ENCODE results near the gene MCRIP2.
A peak's percentile ranks its signal among the peaks of the same experiment; 100 is the strongest.

The MCRIP2 gene

DNA sequence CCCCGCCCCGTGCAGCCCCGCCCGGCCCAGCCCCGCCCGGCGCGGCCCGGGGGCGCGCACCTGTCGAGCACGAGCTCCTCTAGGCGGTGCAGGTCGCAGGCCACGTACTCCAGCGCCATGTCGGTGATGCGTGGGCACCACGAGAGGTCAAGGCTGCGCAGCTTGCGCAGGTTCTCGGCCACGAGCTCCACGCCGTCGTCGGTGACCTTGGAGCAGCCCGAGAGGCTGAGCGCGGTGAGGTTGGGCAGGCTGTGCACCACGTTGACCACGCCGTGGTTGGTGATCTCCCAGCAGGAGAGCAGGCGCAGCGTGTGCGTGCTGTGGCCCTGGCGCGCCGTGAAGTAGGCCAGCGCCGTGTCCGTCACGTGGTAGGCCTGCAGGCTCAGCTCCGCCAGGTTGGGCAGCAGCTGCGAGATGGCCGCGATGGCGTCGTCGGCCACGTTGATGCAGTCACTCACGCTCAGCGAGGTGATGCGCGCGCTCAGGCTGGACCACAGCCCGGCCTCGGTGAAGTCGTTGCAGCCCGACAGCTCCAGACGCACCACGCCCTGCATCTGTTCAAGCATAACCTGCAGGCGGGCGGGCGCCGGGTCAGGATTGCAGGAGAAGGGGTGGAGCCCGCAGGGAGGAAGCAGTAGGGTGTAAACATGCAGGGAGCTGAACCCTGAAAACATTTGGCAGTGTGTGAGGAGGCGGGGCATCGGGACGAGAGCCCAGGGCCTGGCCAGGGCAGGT, 53.9 kb downstream of the MCRIP2 start:
- Histone ChIP-seq H3K9ac (ENCODE audit: low read length) (peak overlapping the region; percentile 67; the same call in 1 of the 2 replicates), H3K4me3 (ENCODE audit: low read depth, low read length, poor library complexity, severe bottlenecking) (peak overlapping the region; percentile 70), H3K4me1 (ENCODE audit: insufficient read depth, low read length, severe bottlenecking) (peaks cover 23% of the 10 kb centered on the region), H3F3A (ENCODE audit: insufficient read depth, low read length) (no peaks in the 10 kb centered on the region), H3K36me3 (ENCODE audit: insufficient read depth, low read length) (no peaks in the 10 kb centered on the region), H3K9me3 (ENCODE audit: low read length) (no peaks in the 10 kb centered on the region), H3K4me2 (ENCODE audit: low read length) (peak overlapping the region; percentile 86), H2AFZ (ENCODE audit: low read length) (no peak overlapping the region), H3K27me3 (ENCODE audit: insufficient read depth, low read length) (no peaks in the 10 kb centered on the region; the same call in 1 of the 2 replicates), H3K27ac (ENCODE audit: low read depth, low read length, poor library complexity, severe bottlenecking) (no peak overlapping the region), H3K79me2 (ENCODE audit: insufficient read depth, low read length) (no peaks in the 10 kb centered on the region), H3K9me2 (ENCODE audit: low read depth, low read length) (no peaks in the 10 kb centered on the region), H4K20me1 (ENCODE audit: insufficient read depth, low read length) (no peaks in the 10 kb centered on the region)
- TF ChIP-seq EZH2 (IDR thresholded peaks at IDR 0.05; ENCODE audit: borderline replicate concordance, low read length) = no peak
- TF ChIP-seq, protein P1, sequence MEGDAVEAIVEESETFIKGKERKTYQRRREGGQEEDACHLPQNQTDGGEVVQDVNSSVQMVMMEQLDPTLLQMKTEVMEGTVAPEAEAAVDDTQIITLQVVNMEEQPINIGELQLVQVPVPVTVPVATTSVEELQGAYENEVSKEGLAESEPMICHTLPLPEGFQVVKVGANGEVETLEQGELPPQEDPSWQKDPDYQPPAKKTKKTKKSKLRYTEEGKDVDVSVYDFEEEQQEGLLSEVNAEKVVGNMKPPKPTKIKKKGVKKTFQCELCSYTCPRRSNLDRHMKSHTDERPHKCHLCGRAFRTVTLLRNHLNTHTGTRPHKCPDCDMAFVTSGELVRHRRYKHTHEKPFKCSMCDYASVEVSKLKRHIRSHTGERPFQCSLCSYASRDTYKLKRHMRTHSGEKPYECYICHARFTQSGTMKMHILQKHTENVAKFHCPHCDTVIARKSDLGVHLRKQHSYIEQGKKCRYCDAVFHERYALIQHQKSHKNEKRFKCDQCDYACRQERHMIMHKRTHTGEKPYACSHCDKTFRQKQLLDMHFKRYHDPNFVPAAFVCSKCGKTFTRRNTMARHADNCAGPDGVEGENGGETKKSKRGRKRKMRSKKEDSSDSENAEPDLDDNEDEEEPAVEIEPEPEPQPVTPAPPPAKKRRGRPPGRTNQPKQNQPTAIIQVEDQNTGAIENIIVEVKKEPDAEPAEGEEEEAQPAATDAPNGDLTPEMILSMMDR (IDR thresholded peaks at IDR 0.05; ENCODE audit: low read length) = no peak
